Amniotic stem cell (primary cell): Measurements from ENCODE around the gene INCA1.
"Not testable (repeated sequence)": the region's sequence is repeated elsewhere in the genome, so short reads cannot be mapped to it uniquely, and the experiment has no call there.

Experiments
- DNase-seq: peaks from one replicate; lab custom pipeline; 2025; lab: John Stamatoyannopoulos, UW

Gene INCA1, protein sequence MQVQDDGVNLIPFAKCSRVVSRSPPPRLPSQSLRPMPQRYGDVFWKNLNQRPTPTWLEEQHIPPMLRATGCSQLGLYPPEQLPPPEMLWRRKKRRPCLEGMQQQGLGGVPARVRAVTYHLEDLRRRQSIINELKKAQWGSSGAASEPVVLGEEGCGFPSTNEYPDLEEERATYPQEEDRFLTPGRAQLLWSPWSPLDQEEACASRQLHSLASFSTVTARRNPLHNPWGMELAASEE

DNA sequence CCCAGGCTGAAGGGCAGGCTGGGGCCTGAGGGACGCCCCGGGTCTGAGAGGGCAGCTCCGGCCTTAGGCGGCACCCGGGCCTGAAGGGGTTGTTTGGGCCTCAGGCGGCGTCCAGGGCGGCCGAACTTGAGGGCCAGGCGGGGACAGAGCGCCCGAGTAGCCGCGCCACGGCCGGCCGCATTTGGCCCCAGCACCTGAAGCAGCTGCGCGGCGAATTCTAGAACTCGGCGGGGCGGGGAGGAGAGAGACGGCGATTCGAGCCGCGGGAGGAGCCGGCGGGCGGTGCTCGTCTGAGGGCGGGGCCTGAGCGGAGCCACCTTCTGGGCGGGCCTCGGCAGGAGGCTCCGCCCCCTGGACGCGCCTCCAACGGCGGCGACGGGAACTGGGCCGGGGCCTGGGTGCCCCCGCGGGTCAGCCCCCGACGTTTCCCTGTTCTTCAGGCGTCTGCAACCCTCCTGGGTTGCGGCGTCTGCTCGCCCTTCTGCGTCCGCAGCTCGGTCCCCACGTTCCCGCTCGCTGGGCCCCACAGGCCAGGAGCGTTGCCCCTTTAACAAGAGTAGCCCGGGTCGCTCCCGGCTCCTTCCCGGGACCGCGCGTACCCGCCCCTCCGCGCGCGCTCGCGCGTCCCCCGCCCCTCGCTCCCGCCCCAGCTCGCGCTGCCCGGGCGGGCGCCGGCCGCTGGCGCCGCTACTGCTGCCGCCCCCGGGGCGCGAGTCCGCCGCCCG lies at the start of gene INCA1, which contains the start of gene KIF1C:
Gene INCA1, minus strand, starts transcription at position 221 of the 725 bp plus-strand sequence. CDS start 3,085 bp downstream, outside the sequence.
Gene KIF1C, plus strand, starts transcription at position 649 of the 725 bp plus-strand sequence. CDS start 2,297 bp downstream, outside the sequence.
- peak; percentile 73 for DNase-seq

- no peak for DNase-seq
These were observed 48.2 kb upstream of the INCA1 start for GRCh38 chr17:5045496-5045895.

DNA sequence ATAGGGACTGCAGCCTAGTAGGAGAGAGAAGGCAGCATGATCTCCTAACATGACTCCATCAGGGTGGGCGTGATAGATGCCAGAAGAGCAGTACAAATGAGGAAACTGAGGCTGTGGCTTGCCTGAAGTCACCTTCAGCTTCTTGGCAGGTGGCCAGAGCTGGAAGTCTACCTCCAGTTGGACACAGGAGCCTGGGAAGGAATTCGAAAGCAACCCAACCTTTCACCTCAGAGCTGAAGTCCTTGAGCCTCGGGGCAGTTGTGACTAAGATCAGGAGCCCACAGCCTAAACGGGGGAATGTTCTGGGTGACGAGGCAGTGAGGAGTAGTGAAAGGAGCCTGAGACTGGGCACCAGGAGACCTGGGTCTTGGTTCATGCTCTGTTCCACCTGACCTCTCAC lies 47.3 kb upstream of the INCA1 start:
- no peak for DNase-seq

- DNase-seq, result no peak
These were observed 46.2 kb upstream of the INCA1 start for GRCh38 chr17:5043524-5043923.

DNA sequence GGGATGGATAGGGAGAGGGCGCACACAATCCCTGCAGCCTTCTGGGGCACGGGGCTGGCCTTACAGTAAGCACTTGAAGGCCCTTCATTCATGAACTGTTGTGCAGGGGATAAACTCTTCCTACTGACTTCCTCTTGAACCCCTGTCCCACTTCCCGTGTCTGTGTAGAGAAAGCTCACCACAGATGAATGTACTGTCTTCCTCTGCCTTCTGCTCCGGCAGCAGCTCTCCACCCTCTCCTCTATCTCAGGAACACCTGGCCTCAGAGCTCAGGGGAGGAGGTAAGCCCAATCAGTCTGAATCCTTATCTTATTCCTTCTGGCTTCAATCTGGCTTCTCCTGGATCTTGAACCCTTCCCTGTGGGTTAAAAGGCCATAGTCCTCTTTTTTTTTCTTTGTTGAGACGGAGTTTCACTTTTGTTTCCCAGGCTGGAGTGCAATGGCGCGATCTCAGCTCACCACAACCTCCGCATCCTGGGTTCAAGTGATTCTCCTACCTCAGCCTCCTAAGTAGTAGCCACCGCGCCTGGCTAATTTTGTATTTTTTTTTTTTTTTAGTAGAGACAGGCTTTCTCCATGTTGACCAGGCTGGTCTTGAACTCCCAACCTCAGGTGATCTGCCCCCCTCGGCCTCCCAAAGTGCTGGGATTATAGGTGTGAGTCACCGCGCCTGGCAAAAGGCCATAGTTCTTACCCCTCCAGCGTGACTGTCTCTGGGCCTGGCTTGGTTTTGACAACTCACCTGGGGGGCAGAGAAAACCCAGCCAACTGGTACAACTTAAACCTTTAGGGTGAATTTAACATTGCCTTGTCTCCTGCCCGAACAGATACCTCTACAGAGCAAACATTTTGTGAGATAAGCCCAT lies 45.1 kb upstream of the INCA1 start:
- no peak for DNase-seq

DNA sequence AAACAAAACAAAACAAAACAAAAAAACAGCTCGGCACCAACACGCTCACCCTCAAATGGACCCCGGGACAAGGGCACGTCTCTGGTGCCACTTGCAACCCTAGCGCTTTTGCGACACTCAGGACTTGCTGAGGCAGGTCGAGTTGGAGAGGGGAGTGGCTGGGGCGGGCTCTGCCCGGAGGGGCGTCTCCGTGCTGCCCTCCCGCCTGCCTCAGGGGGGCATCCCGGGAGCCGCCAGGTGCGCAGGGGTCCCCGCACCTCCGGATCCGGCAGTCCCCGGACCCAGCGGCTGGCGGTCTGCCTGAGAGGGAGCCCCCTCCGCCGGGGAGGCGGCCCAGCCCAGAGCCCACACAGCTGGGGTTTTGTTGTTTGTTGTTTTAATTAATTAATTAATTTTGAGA lies 38.0 kb upstream of the INCA1 start, which contains the start of gene SLC52A1:
Gene SLC52A1, minus strand, starts transcription at position 112 of the 400 bp plus-strand sequence. CDS start 820 bp downstream, outside the sequence.
- no peak for DNase-seq

- no peak for DNase-seq
These were observed 37.3 kb upstream of the INCA1 start for GRCh38 chr17:5034651-5035050.

- no peak for DNase-seq
These were observed 36.7 kb upstream of the INCA1 start for GRCh38 chr17:5034063-5034462.

- DNase-seq, result no peak
These were observed 36.2 kb upstream of the INCA1 start for GRCh38 chr17:5033352-5034015.

GRCh38 chr17:5032865-5033264 lies 35.5 kb upstream of the INCA1 start:
- no peak for DNase-seq

- DNase-seq, result peak; percentile 53
These were observed 34.2 kb upstream of the INCA1 start for GRCh38 chr17:5031365-5032082.

- not testable (repeated sequence) for DNase-seq
These were observed 32.8 kb upstream of the INCA1 start for GRCh38 chr17:5030168-5030567.

DNA sequence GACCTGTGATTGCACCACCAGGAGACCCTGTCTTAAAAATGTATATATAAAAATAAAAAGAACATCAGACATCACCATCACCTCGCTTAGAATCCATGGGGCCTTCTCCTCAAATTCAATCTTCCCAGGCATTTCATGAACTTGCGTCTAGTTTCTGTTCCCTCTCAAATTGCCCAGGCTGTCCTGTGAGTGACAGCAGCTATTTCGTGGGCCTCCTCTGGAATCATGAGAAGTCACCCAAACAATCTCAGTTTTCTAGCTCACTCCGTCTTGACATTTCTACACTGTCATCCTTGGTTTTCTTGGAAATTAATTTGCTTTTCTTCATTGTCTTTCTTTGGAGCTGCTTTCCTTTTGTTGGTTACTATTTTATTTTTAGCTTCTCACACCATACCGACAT lies 30.6 kb upstream of the INCA1 start:
- no peak for DNase-seq

DNA sequence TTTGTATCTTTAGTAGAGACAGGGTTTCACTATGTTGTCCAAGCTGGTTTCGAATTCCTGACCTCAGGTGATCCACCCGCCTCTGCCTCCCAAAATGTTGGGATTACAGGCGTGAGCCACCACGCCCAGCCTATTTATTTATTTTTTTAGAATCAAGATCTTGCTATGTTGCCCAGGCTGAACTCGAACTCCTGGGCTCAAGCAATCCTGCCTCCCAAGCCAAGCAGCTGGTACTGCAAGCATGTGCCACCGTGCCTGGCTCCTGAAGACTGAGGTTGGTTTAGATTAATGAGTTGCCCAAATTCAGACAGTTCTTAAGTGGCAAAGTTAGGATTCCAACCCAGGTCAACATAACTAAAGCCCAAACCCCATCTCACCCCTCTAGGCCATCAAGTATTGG lies 30.0 kb upstream of the INCA1 start:
- DNase-seq, result no peak

- DNase-seq, result no peak
These were observed 27.3 kb upstream of the INCA1 start for GRCh38 chr17:5024604-5025003.

DNA sequence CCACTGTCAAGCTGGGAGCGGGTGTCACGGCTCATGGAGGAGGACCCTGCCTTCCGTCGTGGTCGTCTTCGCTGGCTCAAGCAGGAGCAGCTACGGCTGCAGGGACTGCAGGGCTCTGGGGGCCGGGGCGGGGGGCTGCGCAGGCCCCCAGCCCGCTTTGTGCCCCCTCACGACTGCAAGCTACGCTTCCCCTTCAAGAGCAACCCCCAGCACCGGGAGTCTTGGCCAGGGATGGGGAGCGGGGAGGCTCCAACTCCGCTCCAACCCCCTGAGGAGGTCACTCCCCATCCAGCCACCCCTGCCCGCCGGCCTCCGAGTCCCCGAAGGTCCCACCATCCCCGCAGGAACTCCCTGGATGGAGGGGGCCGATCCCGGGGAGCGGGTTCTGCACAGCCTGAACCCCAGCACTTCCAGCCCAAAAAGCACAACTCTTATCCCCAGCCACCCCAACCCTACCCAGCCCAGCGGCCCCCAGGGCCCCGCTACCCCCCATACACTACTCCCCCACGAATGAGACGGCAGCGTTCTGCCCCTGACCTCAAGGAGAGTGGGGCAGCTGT lies 26.3 kb upstream of the INCA1 start:
- DNase-seq, result no peak

DNA sequence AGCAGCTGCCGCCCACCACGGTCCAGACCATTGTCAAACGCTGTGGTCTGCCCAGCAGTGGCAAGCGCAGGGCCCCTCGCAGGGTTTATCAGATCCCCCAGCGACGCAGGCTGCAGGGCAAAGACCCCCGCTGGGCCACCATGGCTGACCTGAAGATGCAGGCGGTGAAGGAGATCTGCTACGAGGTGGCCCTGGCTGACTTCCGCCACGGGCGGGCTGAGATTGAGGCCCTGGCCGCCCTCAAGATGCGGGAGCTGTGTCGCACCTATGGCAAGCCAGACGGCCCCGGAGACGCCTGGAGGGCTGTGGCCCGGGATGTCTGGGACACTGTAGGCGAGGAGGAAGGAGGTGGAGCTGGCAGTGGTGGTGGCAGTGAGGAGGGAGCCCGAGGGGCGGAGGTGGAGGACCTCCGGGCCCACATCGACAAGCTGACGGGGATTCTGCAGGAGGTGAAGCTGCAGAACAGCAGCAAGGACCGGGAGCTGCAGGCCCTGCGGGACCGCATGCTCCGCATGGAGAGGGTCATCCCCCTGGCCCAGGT lies 24.9 kb upstream of the INCA1 start:
- no peak for DNase-seq

GRCh38 chr17:5020502-5021023 lies 23.2 kb upstream of the INCA1 start:
- DNase-seq, result no peak

DNA sequence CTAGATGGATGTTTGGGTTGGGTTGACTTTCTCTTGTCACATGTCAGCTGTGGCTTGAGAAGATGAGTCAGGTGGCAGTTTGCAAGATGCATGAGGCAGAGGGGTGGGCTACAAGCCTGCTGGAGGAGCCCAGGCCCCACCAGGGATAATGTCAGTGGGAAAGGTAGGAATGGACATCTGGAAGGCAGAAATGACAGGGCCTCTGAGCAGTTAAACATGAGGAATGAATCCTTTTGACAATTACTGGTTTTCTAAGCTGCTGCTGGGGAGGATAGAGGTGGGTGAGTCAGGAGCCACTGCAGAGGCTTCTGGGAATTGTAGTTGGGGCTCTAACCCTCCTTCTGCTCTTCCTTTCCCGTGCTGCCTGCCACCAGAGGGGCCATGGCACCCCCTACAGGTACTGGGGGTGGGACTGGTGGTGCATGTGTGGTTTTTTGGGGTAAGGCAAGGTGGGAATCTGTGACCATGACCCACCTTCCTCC lies 22.2 kb upstream of the INCA1 start:
- no peak for DNase-seq

DNA sequence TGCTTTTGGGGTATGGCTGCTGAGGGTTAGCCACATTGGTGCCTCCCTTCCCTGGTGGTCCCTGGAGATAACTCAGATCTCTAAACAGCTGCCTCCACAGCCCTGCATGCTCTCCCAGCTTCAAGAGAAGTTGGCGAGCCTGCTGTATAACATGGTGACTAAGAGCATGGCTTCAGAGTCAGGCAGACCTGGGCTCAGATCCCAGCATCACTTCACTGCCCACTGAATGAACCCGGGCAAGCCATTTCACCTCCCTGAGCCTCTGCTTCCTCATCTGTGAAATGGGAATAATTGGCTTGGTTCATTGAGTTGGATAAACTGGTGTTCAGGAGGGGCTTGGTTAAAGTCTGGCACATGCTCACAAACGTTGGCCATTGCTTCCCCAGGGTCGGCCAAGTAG lies 17.0 kb upstream of the INCA1 start:
- DNase-seq, result no peak
